BJ (cell line): Measurements from ENCODE around the gene S100A3. TPM values are rescaled to one million over a fixed set of nuclear protein-coding genes. Genes with fewer than 3 reads are reported as not detected.

Source experiments
- CTCF ChIA-PET: fragments of 350-600 bp; formaldehyde crosslinking; extraction: SDS; loops from one replicate; lab custom pipeline; 2021; ENCODE audit warnings: antibody characterized with exemption, inconsistent platforms; lab: Yijun Ruan, JAX
- POLR2A ChIA-PET: fragments of 300-600 bp; sonication (Branson Sonifier 250); formaldehyde crosslinking; extraction: SDS; loops from one replicate; lab custom pipeline; 2021; ENCODE audit warnings: antibody characterized with exemption; lab: Charles Lee
- DNase-seq: peaks from one replicate; pipeline ENCODE4 v3.0.0-alpha.2; 2011; ENCODE audit warnings: low read depth
- H3K27me3 ChIP-seq: 2 replicates; pipeline ENCODE4 v1.6.0; 2011; ENCODE audit warnings: low read length; ENCODE audit not compliant: control insufficient read depth, insufficient read depth
- H3K36me3 ChIP-seq: 2 replicates; pipeline ENCODE4 v1.5.1; 2011; ENCODE audit warnings: low read length; ENCODE audit not compliant: control insufficient read depth, insufficient read depth
- H3K4me3 ChIP-seq: 2 replicates; pipeline ENCODE4 v1.5.1; 2011; ENCODE audit warnings: low read depth, mild to moderate bottlenecking, control low read depth, low read length
- polyA plus RNA-seq: library from polyadenylated mRNA; depleted of rRNA; stranded (reverse); fragments of >200 nt; gene quantifications from 2 replicates; pipeline ENCODE4 v1.2.3, GENCODE V29; 2011
- TF ChIP-seq, protein P1 (sequence below): IDR thresholded peaks from 2 replicates; pipeline ENCODE4 v1.5.1; 2011; ENCODE audit warnings: low read depth, mild to moderate bottlenecking, control low read depth, inconsistent platforms, low read length, moderate library complexity; ENCODE audit not compliant: insufficient read depth

The S100A3 gene
- polyA plus RNA-seq, 1 experiment = 9.5 TPM

DNA sequence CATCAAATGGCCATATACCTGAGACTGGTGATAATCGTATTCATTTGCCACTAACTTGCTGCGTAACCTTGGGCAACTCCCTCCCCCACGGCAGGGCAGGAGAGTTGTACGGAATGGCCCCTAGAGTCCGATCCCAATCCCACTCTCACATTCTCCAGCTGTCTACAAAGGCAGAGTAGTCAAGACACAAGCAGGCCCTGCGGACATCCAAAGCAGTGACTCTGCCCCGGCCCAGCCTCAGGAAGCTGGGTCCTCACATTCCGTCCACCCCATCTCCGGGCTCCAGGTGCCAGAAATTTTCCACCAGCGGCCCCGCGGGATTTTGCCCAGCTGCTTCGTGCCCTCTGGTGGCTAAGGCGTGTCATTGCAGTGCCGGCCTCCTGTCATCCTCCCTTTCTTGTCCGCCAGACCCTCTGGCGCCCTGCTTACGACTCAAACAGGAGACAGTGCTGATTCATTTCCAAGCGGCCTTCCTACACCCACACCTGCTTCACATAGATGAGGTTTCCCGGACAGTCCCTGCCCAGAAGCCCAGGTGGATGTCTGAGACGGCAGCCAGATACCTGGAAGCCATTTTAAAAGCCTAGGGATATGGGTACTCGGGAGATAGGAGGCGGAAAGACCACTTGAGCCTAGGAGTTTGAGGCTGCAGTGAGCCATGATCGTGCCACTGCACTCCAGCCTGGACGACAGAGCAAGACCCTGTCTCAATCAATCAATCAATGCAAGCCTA, 19.5 kb upstream of the S100A3 start:
- ChIA-PET CTCF (interaction anchor here (0.6 to 6.5 kb wide), 25 partner anchors 9 to 421 kb away, joined by 3 to 223 read pairs (median 3); partner anchors contain the start of genes S100A13, S100A14, S100A16 and S100A3), POLR2A (interaction anchor here (0.6 to 1.3 kb wide), 4 partner anchors 24 to 59 kb away, joined by 3 to 9 read pairs (median 4); partner anchors contain the start of gene S100A13)
- Histone ChIP-seq H3K36me3 (no peaks in the 10 kb centered on the region), H3K27me3 (no peaks in the 10 kb centered on the region), H3K4me3 (no peak overlapping the region)
- DNase-seq = no peak
- TF ChIP-seq, protein P1, sequence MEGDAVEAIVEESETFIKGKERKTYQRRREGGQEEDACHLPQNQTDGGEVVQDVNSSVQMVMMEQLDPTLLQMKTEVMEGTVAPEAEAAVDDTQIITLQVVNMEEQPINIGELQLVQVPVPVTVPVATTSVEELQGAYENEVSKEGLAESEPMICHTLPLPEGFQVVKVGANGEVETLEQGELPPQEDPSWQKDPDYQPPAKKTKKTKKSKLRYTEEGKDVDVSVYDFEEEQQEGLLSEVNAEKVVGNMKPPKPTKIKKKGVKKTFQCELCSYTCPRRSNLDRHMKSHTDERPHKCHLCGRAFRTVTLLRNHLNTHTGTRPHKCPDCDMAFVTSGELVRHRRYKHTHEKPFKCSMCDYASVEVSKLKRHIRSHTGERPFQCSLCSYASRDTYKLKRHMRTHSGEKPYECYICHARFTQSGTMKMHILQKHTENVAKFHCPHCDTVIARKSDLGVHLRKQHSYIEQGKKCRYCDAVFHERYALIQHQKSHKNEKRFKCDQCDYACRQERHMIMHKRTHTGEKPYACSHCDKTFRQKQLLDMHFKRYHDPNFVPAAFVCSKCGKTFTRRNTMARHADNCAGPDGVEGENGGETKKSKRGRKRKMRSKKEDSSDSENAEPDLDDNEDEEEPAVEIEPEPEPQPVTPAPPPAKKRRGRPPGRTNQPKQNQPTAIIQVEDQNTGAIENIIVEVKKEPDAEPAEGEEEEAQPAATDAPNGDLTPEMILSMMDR = peak; percentile 98

DNA sequence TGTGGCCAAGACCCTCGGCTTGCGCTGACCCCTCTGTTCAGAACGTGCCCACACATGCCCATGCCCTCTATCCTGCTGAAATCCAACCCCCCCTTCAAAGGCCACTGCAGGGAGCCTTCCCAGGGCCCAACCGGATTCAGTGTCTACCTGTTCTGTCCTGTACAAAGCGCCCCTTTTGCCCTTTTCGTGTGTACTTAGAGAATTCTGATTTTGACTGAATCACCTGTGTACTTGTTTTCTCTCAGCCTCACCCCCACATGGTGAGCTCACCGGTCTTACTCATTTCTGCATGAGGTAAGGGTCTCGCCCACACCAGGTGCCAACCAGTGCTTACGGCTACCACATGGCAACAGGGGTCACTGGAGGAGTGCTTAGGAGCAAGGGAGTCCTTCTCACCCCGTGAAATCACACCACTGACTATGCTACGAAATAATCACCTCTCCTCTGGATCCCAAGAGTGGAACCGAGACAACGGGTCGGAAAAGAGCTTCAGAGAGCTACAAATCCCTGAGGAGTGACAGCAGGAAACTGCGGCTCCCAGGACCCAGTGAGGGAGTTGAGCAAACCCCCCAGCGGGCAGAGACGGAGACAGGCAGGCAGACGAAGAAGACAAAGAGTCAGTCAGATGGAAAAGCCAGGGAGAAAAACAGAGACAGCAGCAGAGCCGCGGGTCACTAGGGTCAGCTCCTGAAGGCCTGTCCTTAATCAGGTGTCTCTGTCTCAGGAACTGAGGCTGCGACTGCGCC, 18.7 kb upstream of the S100A3 start:
- Histone ChIP-seq H3K36me3 (no peaks in the 10 kb centered on the region), H3K27me3 (no peaks in the 10 kb centered on the region), H3K4me3 (no peak overlapping the region)
- CTCF ChIA-PET = interaction anchor here (0.6 to 6.5 kb wide), 25 partner anchors 10 to 422 kb away, joined by 3 to 223 read pairs (median 4); partner anchors contain the start of genes S100A13, S100A14, S100A16 and S100A3
- TF ChIP-seq, protein P1 = no peak
- POLR2A ChIA-PET = interaction anchor here (0.6 to 1.3 kb wide), 3 partner anchors 35 to 59 kb away, joined by 3 to 9 read pairs (median 3); partner anchors contain the start of gene S100A13
- no peak for DNase-seq

DNA sequence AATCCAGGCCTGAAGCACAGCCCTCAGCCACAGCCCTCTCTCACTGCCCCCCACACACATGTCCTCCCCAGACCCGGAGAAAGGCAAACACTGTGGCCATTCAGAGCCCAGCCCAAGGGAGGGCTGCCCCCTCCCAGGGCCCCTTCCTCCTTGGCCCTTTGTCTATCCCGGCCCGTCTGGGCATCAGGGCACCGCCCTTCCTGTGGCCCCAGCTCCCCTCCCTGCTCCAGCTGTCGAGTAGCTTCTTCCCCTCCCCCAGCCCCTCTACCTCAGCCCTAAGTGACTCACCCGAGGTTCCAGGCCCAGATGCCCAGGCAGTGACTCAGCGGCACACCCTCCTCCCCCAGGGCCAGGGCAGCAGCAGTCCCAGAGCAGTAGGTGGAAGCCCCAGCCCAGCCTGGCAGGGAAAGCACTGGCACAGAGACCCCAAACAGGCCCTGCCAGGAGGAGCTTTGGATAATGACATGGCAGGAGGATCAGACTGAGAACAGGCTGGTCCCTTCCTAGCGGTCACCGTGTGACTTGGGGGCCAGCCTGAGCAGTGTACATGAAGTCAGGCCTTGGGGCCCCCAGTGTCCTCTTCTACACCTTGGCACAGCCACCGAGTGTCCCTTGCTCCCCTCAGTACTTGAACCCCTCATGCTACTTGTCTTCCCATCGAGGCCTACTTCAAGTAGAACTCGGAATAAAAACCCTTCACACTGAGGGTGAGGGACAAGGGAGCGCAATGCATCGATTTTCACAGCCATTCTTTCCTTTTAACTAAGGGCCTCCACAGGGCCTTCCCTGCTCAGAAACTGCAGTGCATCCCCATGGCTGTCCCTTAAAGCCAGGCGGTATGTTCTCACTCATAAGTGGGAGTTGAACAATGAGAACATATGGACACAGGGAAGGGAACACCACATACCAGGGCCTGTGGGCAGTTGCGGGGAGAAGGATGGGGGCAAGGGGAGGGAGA, 17.6 kb upstream of the S100A3 start:
- DNase-seq = peak; percentile 89
- ChIA-PET POLR2A (interaction anchor here (0.5 to 1.5 kb wide), 7 partner anchors 10 to 60 kb away, joined by 3 to 16 read pairs (median 5); partner anchors contain the start of genes S100A4 and S100A6), CTCF (interaction anchor here (0.7 to 5.6 kb wide), 12 partner anchors 10 to 188 kb away, joined by 3 to 65 read pairs (median 6); partner anchors contain the start of genes S100A13, S100A5 and S100A6)
- Histone ChIP-seq H3K27me3 (no peaks in the 10 kb centered on the region), H3K4me3 (no peak overlapping the region), H3K36me3 (no peaks in the 10 kb centered on the region)
- TF ChIP-seq, protein P1 = no peak

DNA sequence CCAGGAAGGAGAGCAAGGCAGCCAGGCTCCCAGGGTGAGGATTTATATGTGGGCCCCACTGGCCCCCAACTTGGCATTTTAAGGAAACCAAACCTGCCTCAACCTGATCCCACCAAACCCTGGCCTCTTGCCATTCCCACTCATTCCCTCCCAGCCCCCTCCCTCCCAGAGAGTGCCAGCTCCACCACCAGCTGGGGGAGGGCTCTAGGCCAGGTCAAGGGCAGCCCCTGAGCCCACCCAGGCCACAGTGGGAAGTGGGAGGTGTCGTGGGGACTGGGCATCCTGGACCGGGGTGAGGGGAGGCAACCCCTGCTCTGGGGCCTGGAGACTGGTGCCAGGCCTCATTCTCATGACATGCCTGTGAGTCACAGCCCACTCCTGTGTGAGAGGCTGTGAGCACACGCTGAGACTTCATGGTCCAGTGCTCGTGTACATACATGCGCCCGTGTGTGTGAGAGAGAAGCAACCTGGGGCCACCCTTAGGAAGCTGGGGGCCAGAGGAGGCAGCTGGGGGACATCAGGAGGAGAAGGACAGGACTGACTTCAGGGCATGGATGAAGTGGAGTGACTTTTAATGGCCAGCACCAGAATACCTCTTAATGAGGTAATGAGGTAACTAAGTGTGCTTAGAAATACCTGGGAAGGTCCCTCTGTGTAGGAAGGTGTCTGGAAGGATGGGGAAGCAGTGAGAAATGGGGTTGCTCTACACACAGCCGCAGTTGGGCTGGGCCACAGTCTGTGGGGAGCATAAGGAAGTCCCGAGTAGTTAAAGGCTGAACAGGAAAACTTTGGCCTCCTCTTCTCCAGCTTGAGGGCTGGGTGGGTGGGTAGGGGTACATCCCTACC, 16.7 kb upstream of the S100A3 start, which contains the start of gene S100A2:
Gene S100A2, minus strand, starts transcription at position 316 of the 846 bp plus-strand sequence. CDS start 1,967 bp downstream, outside the sequence.
- ChIA-PET CTCF (interaction anchor here (0.7 to 5.6 kb wide), 13 partner anchors 9 to 189 kb away, joined by 3 to 65 read pairs (median 6); partner anchors contain the start of genes S100A13, S100A5 and S100A6), POLR2A (interaction anchor here (0.5 to 1.5 kb wide), 7 partner anchors 9 to 61 kb away, joined by 3 to 16 read pairs (median 5); partner anchors contain the start of genes S100A4 and S100A6)
- no peak within 1 kb of the TSS for H3K4me3 ChIP-seq
- H3K27me3 ChIP-seq = no peaks in the 10 kb centered on the region
- DNase-seq = no peak
- TF ChIP-seq, protein P1 = no peak
- H3K36me3 ChIP-seq = no peaks in the 10 kb centered on the region
